WTC11 (cell line): ENCODE data around the gene NAV2. TPM values are rescaled to one million over a fixed set of nuclear protein-coding genes. Genes with fewer than 3 reads are reported as not detected.

Source experiments
- ATAC-seq: fragments of 200-7000 bp; cut with Tn5 transposase; 2 replicates; pipeline ENCODE4 v1.10.0; 2021; ENCODE audit warnings: mild to moderate bottlenecking, moderate library complexity
- CTCF ChIA-PET: fragments of 300-600 bp; sonication (Branson Sonifier 250); formaldehyde crosslinking; loops from one replicate; lab custom pipeline; 2021; ENCODE audit warnings: antibody characterized with exemption; lab: Charles Lee
- POLR2A ChIA-PET: fragments of 350-600 bp; sonication (Branson Sonifier 250); formaldehyde crosslinking; loops from one replicate; lab custom pipeline; 2021; ENCODE audit warnings: antibody characterized with exemption; lab: Charles Lee
- DNase-seq: peaks from one replicate; pipeline ENCODE4 v3.0.0; 2021; ENCODE audit warnings: low spot score
- H3K27ac Mint-ChIP-seq: 2 replicates; pipeline ENCODE4 v1.8.0; 2021; ENCODE audit warnings: mixed read lengths
- H3K27me3 Mint-ChIP-seq: 2 replicates; pipeline ENCODE4 v1.8.0; 2021; ENCODE audit warnings: low read depth, mild to moderate bottlenecking, moderate library complexity, mixed read lengths
- H3K36me3 Mint-ChIP-seq: 2 replicates; pipeline ENCODE4 v1.8.0; 2021; ENCODE audit warnings: mixed read lengths
- H3K4me1 Mint-ChIP-seq: 2 replicates; pipeline ENCODE4 v1.8.0; 2022; ENCODE audit warnings: mixed read lengths
- H3K4me3 Mint-ChIP-seq: 2 replicates; pipeline ENCODE4 v1.8.0; 2021; ENCODE audit warnings: mild to moderate bottlenecking, moderate library complexity, mixed read lengths
- H3K9me3 Mint-ChIP-seq: 2 replicates; pipeline ENCODE4 v1.8.0; 2021; ENCODE audit warnings: mixed read lengths
- ATF1 ChIP-seq: sonication (generic); formaldehyde crosslinking; IDR thresholded peaks from 2 replicates; pipeline ENCODE4 v1.8.1; 2023; ENCODE audit warnings: mild to moderate bottlenecking, moderate library complexity, missing genetic modification reagents
- ATF3 ChIP-seq: sonication (generic); formaldehyde crosslinking; conservative IDR thresholded peaks from 2 replicates; pipeline ENCODE4 v1.8.1; 2022; ENCODE audit warnings: mild to moderate bottlenecking, missing genetic modification reagents
- CREB1 ChIP-seq: sonication (generic); formaldehyde crosslinking; IDR thresholded peaks from 2 replicates; pipeline ENCODE4 v1.8.0; 2023; ENCODE audit warnings: mild to moderate bottlenecking, missing genetic modification reagents
- E2F5 ChIP-seq: sonication (generic); formaldehyde crosslinking; IDR thresholded peaks from 2 replicates; pipeline ENCODE4 v1.8.1; 2022; ENCODE audit warnings: mild to moderate bottlenecking, moderate library complexity, missing genetic modification reagents
- FOXJ3 ChIP-seq: sonication (generic); formaldehyde crosslinking; IDR thresholded peaks from 2 replicates; pipeline ENCODE4 v1.9.0; 2021; ENCODE audit warnings: missing genetic modification reagents, mild to moderate bottlenecking, borderline replicate concordance
- FOXK1 ChIP-seq: sonication (generic); formaldehyde crosslinking; IDR thresholded peaks from 2 replicates; pipeline ENCODE4 v1.8.0; 2022; ENCODE audit warnings: mild to moderate bottlenecking, moderate library complexity, missing genetic modification reagents
- JUN ChIP-seq: sonication (generic); formaldehyde crosslinking; IDR thresholded peaks from 2 replicates; pipeline ENCODE4 v1.8.0; 2023; ENCODE audit warnings: mild to moderate bottlenecking, missing genetic modification reagents
- MAX ChIP-seq: sonication (generic); formaldehyde crosslinking; IDR thresholded peaks from 2 replicates; pipeline ENCODE4 v1.8.0; 2022; ENCODE audit warnings: mild to moderate bottlenecking, missing genetic modification reagents
- MYBL2 ChIP-seq: sonication (generic); formaldehyde crosslinking; IDR thresholded peaks from 2 replicates; pipeline ENCODE4 v1.8.1; 2023; ENCODE audit warnings: mild to moderate bottlenecking, moderate library complexity, missing genetic modification reagents
- PRRX2 ChIP-seq: fragments of 250-450 bp; sonication (Bioruptor Pico); IDR thresholded peaks from 2 replicates; pipeline ENCODE4 v1.8.0; 2021; ENCODE audit warnings: mild to moderate bottlenecking
- RELA ChIP-seq: sonication (generic); formaldehyde crosslinking; IDR thresholded peaks from 2 replicates; pipeline ENCODE4 v1.8.1; 2022; ENCODE audit warnings: missing genetic modification reagents, mild to moderate bottlenecking, borderline replicate concordance
- SMAD3 ChIP-seq: sonication (generic); formaldehyde crosslinking; IDR thresholded peaks from 2 replicates; pipeline ENCODE4 v1.8.0; 2022; ENCODE audit warnings: missing genetic modification reagents, mild to moderate bottlenecking, borderline replicate concordance
- TEAD1 ChIP-seq: sonication (generic); formaldehyde crosslinking; IDR thresholded peaks from 2 replicates; pipeline ENCODE4 v1.8.0; 2022; ENCODE audit warnings: mild to moderate bottlenecking, missing genetic modification reagents
- ZBTB43 ChIP-seq: sonication (generic); formaldehyde crosslinking; IDR thresholded peaks from 2 replicates; pipeline ENCODE4 v1.8.1; 2023; ENCODE audit warnings: mild to moderate bottlenecking, missing genetic modification reagents
- ZNF281 ChIP-seq: sonication (generic); formaldehyde crosslinking; IDR thresholded peaks from 2 replicates; pipeline ENCODE4 v1.8.0; 2023; ENCODE audit warnings: mild to moderate bottlenecking, missing genetic modification reagents
- ZNF416 ChIP-seq: fragments of 250-450 bp; sonication (Bioruptor Pico); IDR thresholded peaks from 2 replicates; pipeline ENCODE4 v1.9.0; 2021; ENCODE audit warnings: mild to moderate bottlenecking, inconsistent platforms
- ZSCAN18 ChIP-seq: fragments of 250-450 bp; sonication (Bioruptor Pico); IDR thresholded peaks from 2 replicates; pipeline ENCODE4 v2.1.2; 2022; ENCODE audit warnings: mild to moderate bottlenecking, moderate library complexity
- total RNA-seq: library from RNA; stranded (reverse); gene quantifications from 3 replicates; pipeline ENCODE4 v1.2.3, GENCODE V29; 2021
- TF ChIP-seq, protein P1 (sequence below): sonication (generic); formaldehyde crosslinking; IDR thresholded peaks from 2 replicates; pipeline ENCODE4 v1.8.1; 2023; ENCODE audit warnings: mild to moderate bottlenecking, missing genetic modification reagents, borderline replicate concordance
- TF ChIP-seq, protein P2 (sequence below): sonication (generic); formaldehyde crosslinking; IDR thresholded peaks from 2 replicates; pipeline ENCODE4 v1.8.1; 2023; ENCODE audit warnings: mild to moderate bottlenecking, missing genetic modification reagents

The NAV2 gene
- total RNA-seq, 1 experiment from 2014 or later, result 42.8 TPM

DNA sequence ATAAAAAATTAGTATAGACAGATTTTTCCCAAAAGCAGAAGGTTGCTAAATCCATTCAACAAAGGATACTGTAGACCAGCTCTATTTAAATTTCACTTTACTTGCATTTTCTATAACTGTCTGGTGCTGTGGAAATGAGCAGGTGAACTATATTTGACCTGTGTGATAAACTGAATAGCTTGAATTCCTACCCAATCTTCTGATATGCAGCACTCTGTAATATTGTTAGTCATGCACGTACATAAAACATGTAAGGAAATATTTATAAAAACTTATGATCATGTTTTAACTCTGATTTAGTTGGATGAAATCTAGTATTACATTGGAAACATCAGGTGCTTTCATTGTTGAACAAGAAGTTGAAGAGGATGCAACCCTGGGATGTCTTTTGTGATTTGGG is 234.0 kb downstream of the NAV2 start:
- ChIA-PET POLR2A (no interaction called here), CTCF (no interaction called here)
- Mint-ChIP-seq H3K27me3 (no peaks in the 10 kb centered on the region), H3K4me3 (no peak overlapping the region), H3K36me3 (peaks cover 18% of the 10 kb centered on the region), H3K9me3 (no peaks in the 10 kb centered on the region), H3K27ac (no peak overlapping the region), H3K4me1 (peaks cover 9% of the 10 kb centered on the region)
- ATAC-seq (no peak), DNase-seq (no peak)
- TF ChIP-seq MYBL2 (CRISPR knock-in tag) (no peak), ATF3 (CRISPR knock-in tag) (no peak), JUN (no peak), SMAD3 (CRISPR knock-in tag) (no peak), FOXJ3 (no peak), ZSCAN18 (CRISPR knock-in tag) (no peak), PRRX2 (CRISPR knock-in tag) (no peak), TEAD1 (no peak), CREB1 (CRISPR knock-in tag) (no peak), ZBTB43 (CRISPR knock-in tag) (no peak)
- TF ChIP-seq, protein P1, sequence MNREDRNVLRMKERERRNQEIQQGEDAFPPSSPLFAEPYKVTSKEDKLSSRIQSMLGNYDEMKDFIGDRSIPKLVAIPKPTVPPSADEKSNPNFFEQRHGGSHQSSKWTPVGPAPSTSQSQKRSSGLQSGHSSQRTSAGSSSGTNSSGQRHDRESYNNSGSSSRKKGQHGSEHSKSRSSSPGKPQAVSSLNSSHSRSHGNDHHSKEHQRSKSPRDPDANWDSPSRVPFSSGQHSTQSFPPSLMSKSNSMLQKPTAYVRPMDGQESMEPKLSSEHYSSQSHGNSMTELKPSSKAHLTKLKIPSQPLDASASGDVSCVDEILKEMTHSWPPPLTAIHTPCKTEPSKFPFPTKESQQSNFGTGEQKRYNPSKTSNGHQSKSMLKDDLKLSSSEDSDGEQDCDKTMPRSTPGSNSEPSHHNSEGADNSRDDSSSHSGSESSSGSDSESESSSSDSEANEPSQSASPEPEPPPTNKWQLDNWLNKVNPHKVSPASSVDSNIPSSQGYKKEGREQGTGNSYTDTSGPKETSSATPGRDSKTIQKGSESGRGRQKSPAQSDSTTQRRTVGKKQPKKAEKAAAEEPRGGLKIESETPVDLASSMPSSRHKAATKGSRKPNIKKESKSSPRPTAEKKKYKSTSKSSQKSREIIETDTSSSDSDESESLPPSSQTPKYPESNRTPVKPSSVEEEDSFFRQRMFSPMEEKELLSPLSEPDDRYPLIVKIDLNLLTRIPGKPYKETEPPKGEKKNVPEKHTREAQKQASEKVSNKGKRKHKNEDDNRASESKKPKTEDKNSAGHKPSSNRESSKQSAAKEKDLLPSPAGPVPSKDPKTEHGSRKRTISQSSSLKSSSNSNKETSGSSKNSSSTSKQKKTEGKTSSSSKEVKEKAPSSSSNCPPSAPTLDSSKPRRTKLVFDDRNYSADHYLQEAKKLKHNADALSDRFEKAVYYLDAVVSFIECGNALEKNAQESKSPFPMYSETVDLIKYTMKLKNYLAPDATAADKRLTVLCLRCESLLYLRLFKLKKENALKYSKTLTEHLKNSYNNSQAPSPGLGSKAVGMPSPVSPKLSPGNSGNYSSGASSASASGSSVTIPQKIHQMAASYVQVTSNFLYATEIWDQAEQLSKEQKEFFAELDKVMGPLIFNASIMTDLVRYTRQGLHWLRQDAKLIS (CRISPR knock-in tag), result no peak

GRCh38 chr11:19947537-19948114 is 235.0 kb downstream of the NAV2 start:
- CTCF ChIA-PET, result interaction anchor here (0.8 kb wide), 2 partner anchors 180 to 182 kb away, joined by 3 read pairs; no protein-coding TSS in a partner anchor
- no peak for ATAC-seq
- TF ChIP-seq MAX (CRISPR knock-in tag) (no peak), FOXK1 (CRISPR knock-in tag) (no peak), RELA (no peak), ATF1 (CRISPR knock-in tag) (no peak), E2F5 (CRISPR knock-in tag) (no peak), ZNF416 (CRISPR knock-in tag) (no peak), JUN (no peak), ZNF281 (CRISPR knock-in tag) (no peak)
- TF ChIP-seq, protein P2, sequence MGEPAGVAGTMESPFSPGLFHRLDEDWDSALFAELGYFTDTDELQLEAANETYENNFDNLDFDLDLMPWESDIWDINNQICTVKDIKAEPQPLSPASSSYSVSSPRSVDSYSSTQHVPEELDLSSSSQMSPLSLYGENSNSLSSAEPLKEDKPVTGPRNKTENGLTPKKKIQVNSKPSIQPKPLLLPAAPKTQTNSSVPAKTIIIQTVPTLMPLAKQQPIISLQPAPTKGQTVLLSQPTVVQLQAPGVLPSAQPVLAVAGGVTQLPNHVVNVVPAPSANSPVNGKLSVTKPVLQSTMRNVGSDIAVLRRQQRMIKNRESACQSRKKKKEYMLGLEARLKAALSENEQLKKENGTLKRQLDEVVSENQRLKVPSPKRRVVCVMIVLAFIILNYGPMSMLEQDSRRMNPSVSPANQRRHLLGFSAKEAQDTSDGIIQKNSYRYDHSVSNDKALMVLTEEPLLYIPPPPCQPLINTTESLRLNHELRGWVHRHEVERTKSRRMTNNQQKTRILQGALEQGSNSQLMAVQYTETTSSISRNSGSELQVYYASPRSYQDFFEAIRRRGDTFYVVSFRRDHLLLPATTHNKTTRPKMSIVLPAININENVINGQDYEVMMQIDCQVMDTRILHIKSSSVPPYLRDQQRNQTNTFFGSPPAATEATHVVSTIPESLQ (CRISPR knock-in tag), result no peak

More at GRCh38 chr11:19947537-19948114, 235.0 kb downstream of the NAV2 start:
- Mint-ChIP-seq H3K9me3 (no peaks in the 10 kb centered on the region), H3K4me3 (no peak overlapping the region), H3K36me3 (peaks cover 18% of the 10 kb centered on the region), H3K27me3 (no peaks in the 10 kb centered on the region), H3K27ac (0 out of 2 replicates have a peak overlapping the region, but pooled peaks have one; percentile 11), H3K4me1 (peaks cover 18% of the 10 kb centered on the region)
- POLR2A ChIA-PET, result no interaction called here
- DNase-seq, result no peak
